ENCODE data around the gene SLIT3.

DNA sequence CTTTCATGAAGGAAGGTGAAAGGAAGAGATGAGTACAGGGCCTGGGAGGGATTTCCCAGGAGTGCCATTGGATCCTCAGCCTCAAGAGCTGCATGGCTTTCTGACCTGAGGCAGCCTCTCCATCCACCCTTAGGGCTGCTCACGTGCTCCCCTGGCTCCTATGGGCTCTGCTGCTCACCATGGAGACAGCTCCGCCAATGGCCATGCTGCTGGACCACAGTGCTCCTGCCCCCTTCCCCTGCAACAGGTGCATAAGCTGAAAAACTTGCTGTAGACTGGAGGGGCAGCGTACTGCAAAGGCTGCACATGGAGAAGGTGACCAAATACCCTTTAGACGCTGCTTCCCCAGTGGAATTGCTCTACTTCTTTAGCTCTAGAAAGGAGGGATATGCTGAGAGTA is 609.0 kb downstream of the SLIT3 start:
- no peak for TF ChIP-seq NFIC (IDR thresholded peaks at IDR 0.05; ENCODE audit: borderline replicate concordance)
- no peak for TF ChIP-seq SMC3 (IDR thresholded peaks at IDR 0.05; ENCODE audit: low read depth, low read length)
- TF ChIP-seq, protein P1, sequence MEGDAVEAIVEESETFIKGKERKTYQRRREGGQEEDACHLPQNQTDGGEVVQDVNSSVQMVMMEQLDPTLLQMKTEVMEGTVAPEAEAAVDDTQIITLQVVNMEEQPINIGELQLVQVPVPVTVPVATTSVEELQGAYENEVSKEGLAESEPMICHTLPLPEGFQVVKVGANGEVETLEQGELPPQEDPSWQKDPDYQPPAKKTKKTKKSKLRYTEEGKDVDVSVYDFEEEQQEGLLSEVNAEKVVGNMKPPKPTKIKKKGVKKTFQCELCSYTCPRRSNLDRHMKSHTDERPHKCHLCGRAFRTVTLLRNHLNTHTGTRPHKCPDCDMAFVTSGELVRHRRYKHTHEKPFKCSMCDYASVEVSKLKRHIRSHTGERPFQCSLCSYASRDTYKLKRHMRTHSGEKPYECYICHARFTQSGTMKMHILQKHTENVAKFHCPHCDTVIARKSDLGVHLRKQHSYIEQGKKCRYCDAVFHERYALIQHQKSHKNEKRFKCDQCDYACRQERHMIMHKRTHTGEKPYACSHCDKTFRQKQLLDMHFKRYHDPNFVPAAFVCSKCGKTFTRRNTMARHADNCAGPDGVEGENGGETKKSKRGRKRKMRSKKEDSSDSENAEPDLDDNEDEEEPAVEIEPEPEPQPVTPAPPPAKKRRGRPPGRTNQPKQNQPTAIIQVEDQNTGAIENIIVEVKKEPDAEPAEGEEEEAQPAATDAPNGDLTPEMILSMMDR (IDR thresholded peaks at IDR 0.05): no peak
- TF ChIP-seq FOXJ3 (CRISPR knock-in tag; IDR thresholded peaks at IDR 0.05): no peak
- no peak for TF ChIP-seq EZH2phosphoT487 (IDR thresholded peaks at IDR 0.05; ENCODE audit: borderline replicate concordance, low read depth)
- no peak for TF ChIP-seq FOXM1 (IDR thresholded peaks at IDR 0.05; ENCODE audit: low read depth)
- TF ChIP-seq, protein P2, sequence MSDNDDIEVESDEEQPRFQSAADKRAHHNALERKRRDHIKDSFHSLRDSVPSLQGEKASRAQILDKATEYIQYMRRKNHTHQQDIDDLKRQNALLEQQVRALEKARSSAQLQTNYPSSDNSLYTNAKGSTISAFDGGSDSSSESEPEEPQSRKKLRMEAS (IDR thresholded peaks at IDR 0.05; ENCODE audit: low read depth): no peak

Measured in SK-N-SH (cell line).